GM23338 (cell line): ENCODE measurements around the gene C22orf39. TPM values are rescaled to one million over a fixed set of nuclear protein-coding genes. Genes with fewer than 3 reads are reported as not detected.

Source experiments
- ATAC-seq: fragments of 200-7000 bp; cut with Tn5 transposase; 3 replicates; pipeline ENCODE4 v1.9.1; 2020
- DNase-seq: peaks from one replicate; pipeline ENCODE4 v3.0.0-alpha.2; 2015; ENCODE audit warnings: low spot score
- H2AFZ ChIP-seq: fragments of 200-600 bp; sonication (generic); 2 replicates; pipeline ENCODE4 v1.8.0; 2016; ENCODE audit warnings: antibody characterized with exemption, mild to moderate bottlenecking, moderate library complexity
- H3F3A ChIP-seq: fragments of 200-600 bp; sonication (generic); replicated peaks from 2 replicates; pipeline ENCODE4 v1.8.0; 2017; ENCODE audit warnings: antibody characterized with exemption, mixed run types, low read depth
- H3K27ac ChIP-seq: fragments of 200-600 bp; sonication (generic); 2 replicates; pipeline ENCODE4 v1.6.1; 2016; ENCODE audit warnings: low read depth
- H3K27me3 ChIP-seq: fragments of 200-600 bp; sonication (generic); 2 replicates; pipeline ENCODE4 v1.8.0; 2016; ENCODE audit warnings: mild to moderate bottlenecking, mixed run types, moderate library complexity; ENCODE audit not compliant: insufficient read depth
- H3K36me3 ChIP-seq: fragments of 200-600 bp; sonication (generic); 2 replicates; pipeline ENCODE4 v1.8.0; 2016; ENCODE audit warnings: mild to moderate bottlenecking; ENCODE audit not compliant: insufficient read depth
- H3K4me1 ChIP-seq: fragments of 200-600 bp; sonication (generic); 2 replicates; pipeline ENCODE4 v1.8.0; 2016; ENCODE audit warnings: mild to moderate bottlenecking, moderate library complexity; ENCODE audit not compliant: insufficient read depth
- H3K4me2 ChIP-seq: fragments of 200-600 bp; sonication (generic); 2 replicates; pipeline ENCODE4 v1.7.1; 2017; ENCODE audit warnings: mixed run types
- H3K4me3 ChIP-seq: fragments of 200-600 bp; sonication (generic); 2 replicates; pipeline ENCODE4 v1.6.1; 2016; ENCODE audit warnings: mixed run types
- H3K79me2 ChIP-seq: fragments of 200-600 bp; sonication (generic); replicated peaks from 2 replicates; pipeline ENCODE4 v1.8.0; 2017; ENCODE audit warnings: mild to moderate bottlenecking; ENCODE audit not compliant: insufficient read depth
- H3K9me2 ChIP-seq: fragments of 200-600 bp; sonication (generic); 2 replicates; pipeline ENCODE4 v1.8.0; 2017; ENCODE audit not compliant: insufficient read depth
- H4K20me1 ChIP-seq: fragments of 200-600 bp; sonication (generic); replicated peaks from 2 replicates; pipeline ENCODE4 v1.8.0; 2017; ENCODE audit warnings: mild to moderate bottlenecking; ENCODE audit not compliant: insufficient read depth
- H3K27ac Mint-ChIP-seq: 2 replicates; pipeline ENCODE4 v1.8.0; 2020; ENCODE audit warnings: inconsistent platforms, mild to moderate bottlenecking, moderate library complexity, mixed read lengths
- H3K27me3 Mint-ChIP-seq: 3 replicates; pipeline ENCODE4 v1.8.0; 2022; ENCODE audit warnings: low read depth, mild to moderate bottlenecking, moderate library complexity, mixed read lengths, inconsistent platforms; ENCODE audit not compliant: insufficient read depth, poor library complexity
- H3K36me3 Mint-ChIP-seq: 3 replicates; pipeline ENCODE4 v1.8.0; 2021; ENCODE audit warnings: low read depth, mild to moderate bottlenecking, inconsistent platforms, moderate library complexity, mixed read lengths
- H3K4me1 Mint-ChIP-seq: 3 replicates; pipeline ENCODE4 v1.8.0; 2020; ENCODE audit warnings: mild to moderate bottlenecking, inconsistent platforms, mixed read lengths
- H3K4me3 Mint-ChIP-seq: 3 replicates; pipeline ENCODE4 v1.8.0; 2021; ENCODE audit warnings: moderate library complexity, mild to moderate bottlenecking, inconsistent platforms, mixed read lengths
- H3K9me3 Mint-ChIP-seq: 3 replicates; pipeline ENCODE4 v1.8.0; 2020; ENCODE audit warnings: moderate library complexity, mild to moderate bottlenecking, inconsistent platforms, mixed read lengths
- ETS1 ChIP-seq: IDR thresholded peaks from 2 replicates; pipeline ENCODE4 v1.6.1; 2016; ENCODE audit warnings: antibody characterized with exemption
- JUNB ChIP-seq: IDR thresholded peaks from one replicate; pipeline ENCODE4 v1.6.1; 2016; ENCODE audit warnings: antibody characterized with exemption; ENCODE audit not compliant: unreplicated experiment
- REST ChIP-seq: IDR thresholded peaks from one replicate; pipeline ENCODE4 v1.6.1; 2018; ENCODE audit warnings: antibody characterized with exemption; ENCODE audit not compliant: unreplicated experiment
- ZNF462 ChIP-seq: fragments of 250-450 bp; sonication (Bioruptor Pico); IDR thresholded peaks from 2 replicates; pipeline ENCODE4 v1.5.0; 2020; ENCODE audit warnings: mild to moderate bottlenecking, moderate library complexity
- polyA plus RNA-seq: library from polyadenylated mRNA; unstranded; fragments of >200 nt; fragmentation: Nextera tagmentation; extraction: Ambion mirVana; gene quantifications from 2 replicates; pipeline ENCODE4 v1.2.1, GENCODE V29; 2016
- total RNA-seq: library from RNA; depleted of rRNA; stranded (reverse); fragments of >200 nt; shearing (Covaris generic); gene quantifications from 2 replicates; pipeline ENCODE4 v1.2.3, GENCODE V29; 2014

The C22orf39 gene
- total and polyA plus RNA-seq, 2 experiments from 2014 or later: 37.4 to 40.2 TPM

- no peak for TF ChIP-seq ZNF462
- no peak for TF ChIP-seq ETS1
- TF ChIP-seq JUNB: no peak
Observed at GRCh38 chr22:19453718-19454117, 6.2 kb upstream of the C22orf39 start (continued).

GRCh38 chr22:19451570-19451969, 4.1 kb upstream of the C22orf39 start:
- no peak overlapping the region for H3K4me3 ChIP-seq
- no peak overlapping the region for H3K4me2 ChIP-seq
- H3F3A ChIP-seq: peaks cover 11% of the 10 kb centered on the region; the same call in 1 of the 2 replicates
- H3K36me3 ChIP-seq: peaks cover 31% of the 10 kb centered on the region
- Mint-ChIP-seq H3K4me1 (peaks cover 16% of the 10 kb centered on the region), H3K27me3 (peaks cover 8% of the 10 kb centered on the region), H3K9me3 (no peaks in the 10 kb centered on the region), H3K36me3 (peaks cover 71% of the 10 kb centered on the region), H3K27ac (no peak overlapping the region), H3K4me3 (no peak overlapping the region)
- DNase-seq: no peak
- H3K27me3 ChIP-seq: peaks cover 2% of the 10 kb centered on the region
- H3K79me2 ChIP-seq: peaks cover 2% of the 10 kb centered on the region
- peaks cover 8% of the 10 kb centered on the region; the same call in 1 of the 2 replicates for H3K4me1 ChIP-seq
- no peaks in the 10 kb centered on the region for H3K9me2 ChIP-seq
- peaks cover 21% of the 10 kb centered on the region for H4K20me1 ChIP-seq
- no peak overlapping the region for H2AFZ ChIP-seq
- no peak for ATAC-seq
- H3K27ac ChIP-seq: no peak overlapping the region
- TF ChIP-seq REST (no peak), ZNF462 (no peak)
